Transverse colon (tissue), 3 donors: ENCODE results near the gene TRMT112.

Experiments
- POLR2A ChIP-seq: fragments of 450-650 bp; IDR thresholded peaks from one replicate; pipeline ENCODE4 v1.6.1; 2016; ENCODE audit warnings: antibody characterized with exemption, mild to moderate bottlenecking, moderate library complexity
- TF ChIP-seq, protein P1 (sequence below), 5 experiments: fragments of 200-600 bp in 3 of 5; fragments of 450-650 bp in 2 of 5; sonication (generic) in 3 of 5; IDR thresholded peaks; 1 replicate in 2 of 5; 2 replicates in 3 of 5; pipeline ENCODE4 v1.5.1; 2016 to 2017; ENCODE audit warnings: antibody characterized with exemption in 5 of 5, inconsistent platforms in 3 of 5, mild to moderate bottlenecking in 2 of 5, moderate library complexity in 1 of 5

- TF ChIP-seq, protein P1, sequence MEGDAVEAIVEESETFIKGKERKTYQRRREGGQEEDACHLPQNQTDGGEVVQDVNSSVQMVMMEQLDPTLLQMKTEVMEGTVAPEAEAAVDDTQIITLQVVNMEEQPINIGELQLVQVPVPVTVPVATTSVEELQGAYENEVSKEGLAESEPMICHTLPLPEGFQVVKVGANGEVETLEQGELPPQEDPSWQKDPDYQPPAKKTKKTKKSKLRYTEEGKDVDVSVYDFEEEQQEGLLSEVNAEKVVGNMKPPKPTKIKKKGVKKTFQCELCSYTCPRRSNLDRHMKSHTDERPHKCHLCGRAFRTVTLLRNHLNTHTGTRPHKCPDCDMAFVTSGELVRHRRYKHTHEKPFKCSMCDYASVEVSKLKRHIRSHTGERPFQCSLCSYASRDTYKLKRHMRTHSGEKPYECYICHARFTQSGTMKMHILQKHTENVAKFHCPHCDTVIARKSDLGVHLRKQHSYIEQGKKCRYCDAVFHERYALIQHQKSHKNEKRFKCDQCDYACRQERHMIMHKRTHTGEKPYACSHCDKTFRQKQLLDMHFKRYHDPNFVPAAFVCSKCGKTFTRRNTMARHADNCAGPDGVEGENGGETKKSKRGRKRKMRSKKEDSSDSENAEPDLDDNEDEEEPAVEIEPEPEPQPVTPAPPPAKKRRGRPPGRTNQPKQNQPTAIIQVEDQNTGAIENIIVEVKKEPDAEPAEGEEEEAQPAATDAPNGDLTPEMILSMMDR (IDR thresholded peaks at IDR 0.05): no peak
- no peak for TF ChIP-seq POLR2A
Measured at GRCh38 chr11:64352099-64352994, 35.0 kb upstream of the TRMT112 start.
